ENCODE data around the gene DUSP15.
A peak's percentile ranks its signal among the peaks of the same experiment; 100 is the strongest.

Gene DUSP15

GRCh38 chr20:31833931-31834521 lies 36.3 kb downstream of the DUSP15 start:
- Histone ChIP-seq H3K4me2 (ENCODE audit: low read length, poor library complexity, severe bottlenecking) (no peak overlapping the region), H2BK15ac (ENCODE audit: low read depth, poor library complexity, severe bottlenecking) (no peak overlapping the region), H3K4me3 (ENCODE audit: insufficient read depth in 1 of 2, low read depth in 1 of 2, low read length in 2 of 2) (no peak overlapping the region), H2BK5ac (ENCODE audit: low read depth, low read length, poor library complexity, severe bottlenecking) (no peak overlapping the region), H3K4ac (ENCODE audit: low read depth in 1 of 2, low read length in 2 of 2) (no peak overlapping the region), H3K27me3 (ENCODE audit: control insufficient read depth in 1 of 2, insufficient read depth in 1 of 2, low read length in 2 of 2) (peaks cover 0 to 75% of the 10 kb centered on the region in 2 experiments), H3K9ac (ENCODE audit: low read length) (no peak overlapping the region), H2AK5ac (ENCODE audit: low read length, severe bottlenecking) (peak overlapping the region; percentile 23), H4K91ac (ENCODE audit: low read length) (no peak overlapping the region), H3K36me3 (ENCODE audit: control insufficient read depth in 1 of 2, insufficient read depth in 2 of 2, low read depth in 1 of 2, low read length in 2 of 2) (no peaks in the 10 kb centered on the region), H2BK12ac (ENCODE audit: low read length in 2 of 2) (no peak overlapping the region), H2AFZ (ENCODE audit: low read depth, low read length) (no peak overlapping the region), H3K4me1 (ENCODE audit: control insufficient read depth, insufficient read depth, low read depth, low read length) (peaks cover 59% of the 10 kb centered on the region), H3K23ac (ENCODE audit: low read length in 2 of 2) (no peak overlapping the region), H3K14ac (ENCODE audit: low read length in 2 of 2) (no peak overlapping the region), H3K9me3 (ENCODE audit: control insufficient read depth, low read length) (no peaks in the 10 kb centered on the region), H3K18ac (ENCODE audit: low read depth in 1 of 2, low read length in 2 of 2) (no peak overlapping the region), H3K27ac (ENCODE audit: low read length, poor library complexity, severe bottlenecking) (no peak overlapping the region), H2BK120ac (ENCODE audit: low read depth, low read length) (no peak overlapping the region), H4K8ac (ENCODE audit: low read length) (no peak overlapping the region), H3K79me1 (replicated peaks; ENCODE audit: low read length, poor library complexity, severe bottlenecking) (no peaks in the 10 kb centered on the region)
- WGBS = 89% methylated on average over 20 of the region's 20 CpGs
- DNase-seq = no peak

- no peaks in the 10 kb centered on the region for H3K36me3 ChIP-seq (ENCODE audit: control insufficient read depth in 1 of 2, insufficient read depth in 2 of 2, low read depth in 1 of 2, low read length in 2 of 2)
- H3K18ac ChIP-seq (ENCODE audit: low read depth in 1 of 2, low read length in 2 of 2) = no peak overlapping the region
- H2BK5ac ChIP-seq (ENCODE audit: low read depth, low read length, poor library complexity, severe bottlenecking) = no peak overlapping the region
- H4K8ac ChIP-seq (ENCODE audit: low read length) = no peak overlapping the region
- peaks cover 57% of the 10 kb centered on the region for H3K4me1 ChIP-seq (ENCODE audit: control insufficient read depth, insufficient read depth, low read depth, low read length)
- peak; percentile 73 for DNase-seq
- H2BK120ac ChIP-seq (ENCODE audit: low read depth, low read length) = no peak overlapping the region
- H3K4me2 ChIP-seq (ENCODE audit: low read length, poor library complexity, severe bottlenecking) = no peak overlapping the region
- H3K9me3 ChIP-seq (ENCODE audit: control insufficient read depth, low read length) = no peaks in the 10 kb centered on the region
- no peak overlapping the region for H3K9ac ChIP-seq (ENCODE audit: low read length)
- no peak overlapping the region for H3K14ac ChIP-seq (ENCODE audit: low read length in 2 of 2)
- peaks cover 0 to 82% of the 10 kb centered on the region in 2 experiments for H3K27me3 ChIP-seq (ENCODE audit: control insufficient read depth in 1 of 2, insufficient read depth in 1 of 2, low read length in 2 of 2)
- H2BK15ac ChIP-seq (ENCODE audit: low read depth, poor library complexity, severe bottlenecking) = no peak overlapping the region
- no peaks in the 10 kb centered on the region for H3K79me1 ChIP-seq (replicated peaks; ENCODE audit: low read length, poor library complexity, severe bottlenecking)
- no peak overlapping the region for H4K91ac ChIP-seq (ENCODE audit: low read length)
- no peak overlapping the region for H3K4me3 ChIP-seq (ENCODE audit: insufficient read depth in 1 of 2, low read depth in 1 of 2, low read length in 2 of 2)
- H2AK5ac ChIP-seq (ENCODE audit: low read length, severe bottlenecking) = peak overlapping the region; percentile 23
- no peak overlapping the region for H3K23ac ChIP-seq (ENCODE audit: low read length in 2 of 2)
- no peak overlapping the region for H3K4ac ChIP-seq (ENCODE audit: low read depth in 1 of 2, low read length in 2 of 2)
- no peak overlapping the region for H2AFZ ChIP-seq (ENCODE audit: low read depth, low read length)
- no peak overlapping the region for H3K27ac ChIP-seq (ENCODE audit: low read length, poor library complexity, severe bottlenecking)
- no peak overlapping the region for H2BK12ac ChIP-seq (ENCODE audit: low read length in 2 of 2)
- WGBS = 68% methylated on average over 14 of the region's 14 CpGs
Observed at GRCh38 chr20:31833130-31833930, 37.0 kb downstream of the DUSP15 start.

GRCh38 chr20:31831771-31832306 lies 38.5 kb downstream of the DUSP15 start:
- Histone ChIP-seq H3K4me2 (ENCODE audit: low read length, poor library complexity, severe bottlenecking) (no peak overlapping the region), H2BK5ac (ENCODE audit: low read depth, low read length, poor library complexity, severe bottlenecking) (no peak overlapping the region), H3K4me3 (ENCODE audit: insufficient read depth in 1 of 2, low read depth in 1 of 2, low read length in 2 of 2) (no peak overlapping the region), H3K18ac (ENCODE audit: low read depth in 1 of 2, low read length in 2 of 2) (no peak overlapping the region), H3K9ac (ENCODE audit: low read length) (no peak overlapping the region), H3K27ac (ENCODE audit: low read length, poor library complexity, severe bottlenecking) (no peak overlapping the region), H2BK120ac (ENCODE audit: low read depth, low read length) (no peak overlapping the region), H3K4me1 (ENCODE audit: control insufficient read depth, insufficient read depth, low read depth, low read length) (peaks cover 43% of the 10 kb centered on the region), H4K91ac (ENCODE audit: low read length) (no peak overlapping the region), H3K36me3 (ENCODE audit: control insufficient read depth in 1 of 2, insufficient read depth in 2 of 2, low read depth in 1 of 2, low read length in 2 of 2) (no peaks in the 10 kb centered on the region), H3K14ac (ENCODE audit: low read length in 2 of 2) (no peak overlapping the region), H2BK12ac (ENCODE audit: low read length in 2 of 2) (no peak overlapping the region), H2BK15ac (ENCODE audit: low read depth, poor library complexity, severe bottlenecking) (no peak overlapping the region), H3K79me1 (replicated peaks; ENCODE audit: low read length, poor library complexity, severe bottlenecking) (no peaks in the 10 kb centered on the region), H3K23ac (ENCODE audit: low read length in 2 of 2) (no peak overlapping the region), H3K9me3 (ENCODE audit: control insufficient read depth, low read length) (no peaks in the 10 kb centered on the region), H4K8ac (ENCODE audit: low read length) (no peak overlapping the region), H3K27me3 (ENCODE audit: control insufficient read depth in 1 of 2, insufficient read depth in 1 of 2, low read length in 2 of 2) (peaks cover 3 to 82% of the 10 kb centered on the region in 2 experiments), H2AK5ac (ENCODE audit: low read length, severe bottlenecking) (no peak overlapping the region), H3K4ac (ENCODE audit: low read depth in 1 of 2, low read length in 2 of 2) (no peak overlapping the region), H2AFZ (ENCODE audit: low read depth, low read length) (no peak overlapping the region)
- 95% methylated on average over 17 of the region's 17 CpGs for WGBS
- DNase-seq = no peak

- H3K18ac ChIP-seq (ENCODE audit: low read depth in 1 of 2, low read length in 2 of 2) = no peak overlapping the region
- H3K36me3 ChIP-seq (ENCODE audit: control insufficient read depth in 1 of 2, insufficient read depth in 2 of 2, low read depth in 1 of 2, low read length in 2 of 2) = no peaks in the 10 kb centered on the region
- no peaks in the 10 kb centered on the region for H3K9me3 ChIP-seq (ENCODE audit: control insufficient read depth, low read length)
- H3K14ac ChIP-seq (ENCODE audit: low read length in 2 of 2) = no peak overlapping the region
- no peak overlapping the region for H2AK5ac ChIP-seq (ENCODE audit: low read length, severe bottlenecking)
- H3K23ac ChIP-seq (ENCODE audit: low read length in 2 of 2) = no peak overlapping the region
- no peak for DNase-seq
- WGBS = 95% methylated on average over 6 of the region's 6 CpGs
- H3K27me3 ChIP-seq (ENCODE audit: control insufficient read depth in 1 of 2, insufficient read depth in 1 of 2, low read length in 2 of 2) = peaks cover 9 to 85% of the 10 kb centered on the region in 2 experiments
- no peak overlapping the region for H2BK120ac ChIP-seq (ENCODE audit: low read depth, low read length)
- no peak overlapping the region for H2BK5ac ChIP-seq (ENCODE audit: low read depth, low read length, poor library complexity, severe bottlenecking)
- H2AFZ ChIP-seq (ENCODE audit: low read depth, low read length) = no peak overlapping the region
- no peak overlapping the region for H4K91ac ChIP-seq (ENCODE audit: low read length)
- H3K9ac ChIP-seq (ENCODE audit: low read length) = no peak overlapping the region
- no peak overlapping the region for H2BK15ac ChIP-seq (ENCODE audit: low read depth, poor library complexity, severe bottlenecking)
- no peak overlapping the region for H2BK12ac ChIP-seq (ENCODE audit: low read length in 2 of 2)
- H3K4me3 ChIP-seq (ENCODE audit: insufficient read depth in 1 of 2, low read depth in 1 of 2, low read length in 2 of 2) = no peak overlapping the region
- H3K4me2 ChIP-seq (ENCODE audit: low read length, poor library complexity, severe bottlenecking) = no peak overlapping the region
- no peak overlapping the region for H4K8ac ChIP-seq (ENCODE audit: low read length)
- no peaks in the 10 kb centered on the region for H3K79me1 ChIP-seq (replicated peaks; ENCODE audit: low read length, poor library complexity, severe bottlenecking)
- H3K4ac ChIP-seq (ENCODE audit: low read depth in 1 of 2, low read length in 2 of 2) = no peak overlapping the region
- peaks cover 36% of the 10 kb centered on the region for H3K4me1 ChIP-seq (ENCODE audit: control insufficient read depth, insufficient read depth, low read depth, low read length)
- no peak overlapping the region for H3K27ac ChIP-seq (ENCODE audit: low read length, poor library complexity, severe bottlenecking)
Observed at GRCh38 chr20:31831211-31831610, 39.1 kb downstream of the DUSP15 start.

Data from mesenchymal stem cell (in vitro differentiated cells and primary cell).